Calu3 (cell line): ENCODE results near the gene SRRM4. TPM values are rescaled to one million over a fixed set of nuclear protein-coding genes. Genes with fewer than 3 reads are reported as not detected.

ENCODE experiments used
- BruUV-seq: library from RNA; stranded (reverse); fragments of 400-500 nt; replicated peaks from 2 replicates; lab custom pipeline; 2021; lab: Mats Ljungman, UMichigan
- CTCF ChIA-PET: fragments of 300-600 bp; sonication (Branson Sonifier 250); formaldehyde crosslinking; loops from one replicate; lab custom pipeline; 2022; ENCODE audit warnings: antibody characterized with exemption; lab: Charles Lee
- DNase-seq: peaks from one replicate; pipeline ENCODE4 v3.0.0; 2022
- H3K27ac Mint-ChIP-seq: one replicate; pipeline ENCODE4 v1.8.0; 2022; ENCODE audit warnings: mixed read lengths; ENCODE audit not compliant: unreplicated experiment
- H3K27me3 Mint-ChIP-seq: one replicate; pipeline ENCODE4 v1.8.0; 2022; ENCODE audit warnings: mixed read lengths; ENCODE audit not compliant: unreplicated experiment
- H3K36me3 Mint-ChIP-seq: one replicate; pipeline ENCODE4 v1.8.0; 2022; ENCODE audit warnings: mild to moderate bottlenecking, moderate library complexity, mixed read lengths; ENCODE audit not compliant: insufficient read depth, unreplicated experiment
- H3K4me1 Mint-ChIP-seq: one replicate; pipeline ENCODE4 v1.8.0; 2022; ENCODE audit warnings: mild to moderate bottlenecking, low read depth, mixed read lengths; ENCODE audit not compliant: unreplicated experiment
- H3K4me3 Mint-ChIP-seq: one replicate; pipeline ENCODE4 v1.8.0; 2022; ENCODE audit warnings: mild to moderate bottlenecking, low read depth, moderate library complexity, mixed read lengths; ENCODE audit not compliant: unreplicated experiment
- H3K9me3 Mint-ChIP-seq: one replicate; pipeline ENCODE4 v1.8.0; 2022; ENCODE audit warnings: low read depth, mixed read lengths; ENCODE audit not compliant: unreplicated experiment
- CTCF ChIP-seq: fragments of 200-600 bp; IDR thresholded peaks from one replicate; pipeline ENCODE4 v1.8.0; 2022; ENCODE audit warnings: antibody characterized with exemption; ENCODE audit not compliant: unreplicated experiment
- intact Hi-C: fragments of 100-400 bp; cut with micrococcal nuclease; formaldehyde crosslinking; loops from one replicate; pipeline ENCODE4 v1.10.0; 2022; ENCODE audit not compliant: unreplicated experiment
- total RNA-seq: library from RNA; stranded (reverse); gene quantifications from 2 replicates; pipeline ENCODE4 v1.2.3, GENCODE V29; 2022

Gene SRRM4
- total RNA-seq, 1 experiment from 2014 or later: not detected

GRCh38 chr12:119113496-119113986 is 132.2 kb downstream of the SRRM4 start:
- peaks cover 26% of the 10 kb centered on the region for H3K27me3 Mint-ChIP-seq
- H3K9me3 Mint-ChIP-seq: no peaks in the 10 kb centered on the region
- no peak overlapping the region for H3K4me3 Mint-ChIP-seq
- intact Hi-C loops: no loop called here
- TF ChIP-seq CTCF: no peak
- BruUV-seq: no TSS peak
- H3K27ac Mint-ChIP-seq: no peak overlapping the region
- H3K36me3 Mint-ChIP-seq: no peaks in the 10 kb centered on the region
- DNase-seq: no peak
- no peaks in the 10 kb centered on the region for H3K4me1 Mint-ChIP-seq
- CTCF ChIA-PET: no interaction called here

GRCh38 chr12:119114294-119114693 is 133.0 kb downstream of the SRRM4 start:
- BruUV-seq: no TSS peak
- Mint-ChIP-seq H3K27me3 (peaks cover 25% of the 10 kb centered on the region), H3K4me3 (no peak overlapping the region), H3K9me3 (no peaks in the 10 kb centered on the region), H3K36me3 (no peaks in the 10 kb centered on the region), H3K27ac (no peak overlapping the region), H3K4me1 (no peaks in the 10 kb centered on the region)
- no peak for DNase-seq
- CTCF ChIA-PET: no interaction called here
- no peak for TF ChIP-seq CTCF
- intact Hi-C loops: no loop called here

- peak; percentile 63 for DNase-seq
- Mint-ChIP-seq H3K27me3 (peaks cover 28% of the 10 kb centered on the region), H3K36me3 (no peaks in the 10 kb centered on the region), H3K9me3 (no peaks in the 10 kb centered on the region), H3K27ac (no peak overlapping the region), H3K4me1 (no peaks in the 10 kb centered on the region), H3K4me3 (no peak overlapping the region)
- intact Hi-C loops: loop anchor here (1.0 to 5.0 kb wide), 3 partner anchors 122 to 432 kb away; no protein-coding TSS in a partner anchor
- peak; percentile 87 for TF ChIP-seq CTCF
- BruUV-seq: no TSS peak
- CTCF ChIA-PET: interaction anchor here (0.7 kb wide), 1 partner anchor 298 kb away, joined by 4 read pairs; no protein-coding TSS in a partner anchor
Measured at GRCh38 chr12:119115296-119115905, 134.1 kb downstream of the SRRM4 start.

GRCh38 chr12:119117936-119118335 is 136.6 kb downstream of the SRRM4 start:
- intact Hi-C loops: loop anchor here (5.0 kb wide), 2 partner anchors 119 to 429 kb away; no protein-coding TSS in a partner anchor
- Mint-ChIP-seq H3K36me3 (no peaks in the 10 kb centered on the region), H3K27ac (no peak overlapping the region), H3K27me3 (peaks cover 42% of the 10 kb centered on the region), H3K4me1 (no peaks in the 10 kb centered on the region), H3K9me3 (no peaks in the 10 kb centered on the region), H3K4me3 (no peak overlapping the region)
- CTCF ChIA-PET: no interaction called here
- no peak for DNase-seq
- no TSS peak for BruUV-seq
- no peak for TF ChIP-seq CTCF
